Endodermal cell (in vitro differentiated cells): Measurements from ENCODE around the gene ROBO1. TPM values are rescaled to one million over a fixed set of nuclear protein-coding genes. Genes with fewer than 3 reads are reported as not detected.

Experiments used
- DNase-seq: peaks from one replicate; pipeline ENCODE4 v3.0.0-alpha.2; 2017
- H3K27ac ChIP-seq: 2 replicates; pipeline ENCODE4 v1.5.1; 2013; ENCODE audit warnings: mild to moderate bottlenecking, low read depth, low read length, moderate library complexity
- H3K27me3 ChIP-seq: 2 replicates; pipeline ENCODE4 v1.6.1; 2013; ENCODE audit warnings: mild to moderate bottlenecking, low read length, moderate library complexity; ENCODE audit not compliant: insufficient read depth, control insufficient read depth, poor library complexity, severe bottlenecking
- H3K36me3 ChIP-seq: 2 replicates; pipeline ENCODE4 v1.7.0; 2013; ENCODE audit warnings: mild to moderate bottlenecking, low read length, moderate library complexity; ENCODE audit not compliant: control insufficient read depth, insufficient read depth
- H3K4me1 ChIP-seq: one replicate; pipeline ENCODE4 v1.7.0; 2013; ENCODE audit warnings: low read length; ENCODE audit not compliant: control insufficient read depth, insufficient read depth
- H3K4me3 ChIP-seq: 2 replicates; pipeline ENCODE4 v1.5.1; 2013; ENCODE audit warnings: mild to moderate bottlenecking, low read length, moderate library complexity
- H3K9ac ChIP-seq: 2 replicates; pipeline ENCODE4 v1.6.1; 2013; ENCODE audit warnings: mild to moderate bottlenecking, low read length, moderate library complexity; ENCODE audit not compliant: poor library complexity, severe bottlenecking; ENCODE audit errors: extremely low read depth
- H3K9me3 ChIP-seq: 2 replicates; pipeline ENCODE4 v1.6.1; 2013; ENCODE audit warnings: mild to moderate bottlenecking, low read length, moderate library complexity; ENCODE audit not compliant: control insufficient read depth
- H3K27ac Mint-ChIP-seq: 2 replicates; pipeline ENCODE4 v1.8.0; 2020; ENCODE audit warnings: mixed read lengths
- H3K27me3 Mint-ChIP-seq: 2 replicates; pipeline ENCODE4 v1.8.0; 2021; ENCODE audit warnings: mild to moderate bottlenecking, mixed read lengths; ENCODE audit not compliant: insufficient read depth
- H3K36me3 Mint-ChIP-seq: 2 replicates; pipeline ENCODE4 v1.8.0; 2020; ENCODE audit warnings: low read depth, mixed read lengths
- H3K4me1 Mint-ChIP-seq: 2 replicates; pipeline ENCODE4 v1.8.0; 2020; ENCODE audit warnings: mixed read lengths
- H3K4me3 Mint-ChIP-seq: 2 replicates; pipeline ENCODE4 v1.8.0; 2020; ENCODE audit warnings: mild to moderate bottlenecking, moderate library complexity, mixed read lengths
- H3K9me3 Mint-ChIP-seq: 2 replicates; pipeline ENCODE4 v1.8.0; 2020; ENCODE audit warnings: mild to moderate bottlenecking, mixed read lengths
- WGBS, 2 experiments: methylation state at CpG; one replicate each; pipeline versions ENCODE4 v1.1.5 to v1.1.7; 2013; ENCODE audit warnings: missing lambda C conversion rate in 2 of 2, mixed read lengths in 1 of 2; ENCODE audit not compliant: insufficient coverage in 1 of 2, insufficient read length in 1 of 2; 5-methylcytosine and 5-hydroxymethylcytosine counted together
- total RNA-seq, 2 donors: library from RNA; stranded (reverse); fragmentation: NEBNext Ultra II Directional in 1 of 2; extraction: Animal tissue kit (Norgen Biotek cat#: 25700) in 1 of 2; gene quantifications; 2 replicates in 1 of 2; 3 replicates in 1 of 2; pipeline ENCODE4 v1.2.1, GENCODE V29; 2021
- TF ChIP-seq, protein P1 (sequence below): fragments of 200-600 bp; sonication (generic); conservative IDR thresholded peaks from 2 replicates; pipeline ENCODE4 v1.5.0; 2021; ENCODE audit warnings: antibody characterized with exemption, mild to moderate bottlenecking

ROBO1 gene
- total RNA-seq, 2 donors from 2014 or later: 74.8 to 75.9 TPM

- WGBS, 2 experiments: 93 to 98% methylated on average over 6 of the region's 6 CpGs
- DNase-seq: no peak
- peaks cover 34% of the 10 kb centered on the region for H3K36me3 Mint-ChIP-seq
- Histone ChIP-seq H3K9ac (no peak overlapping the region), H3K4me3 (no peak overlapping the region), H3K9me3 (no peaks in the 10 kb centered on the region), H3K36me3 (peaks cover 4% of the 10 kb centered on the region), H3K4me1 (no peaks in the 10 kb centered on the region), H3K27ac (no peak overlapping the region), H3K27me3 (no peaks in the 10 kb centered on the region)
- H3K4me1 Mint-ChIP-seq: no peaks in the 10 kb centered on the region
- no peak overlapping the region for H3K4me3 Mint-ChIP-seq
- TF ChIP-seq, protein P1, sequence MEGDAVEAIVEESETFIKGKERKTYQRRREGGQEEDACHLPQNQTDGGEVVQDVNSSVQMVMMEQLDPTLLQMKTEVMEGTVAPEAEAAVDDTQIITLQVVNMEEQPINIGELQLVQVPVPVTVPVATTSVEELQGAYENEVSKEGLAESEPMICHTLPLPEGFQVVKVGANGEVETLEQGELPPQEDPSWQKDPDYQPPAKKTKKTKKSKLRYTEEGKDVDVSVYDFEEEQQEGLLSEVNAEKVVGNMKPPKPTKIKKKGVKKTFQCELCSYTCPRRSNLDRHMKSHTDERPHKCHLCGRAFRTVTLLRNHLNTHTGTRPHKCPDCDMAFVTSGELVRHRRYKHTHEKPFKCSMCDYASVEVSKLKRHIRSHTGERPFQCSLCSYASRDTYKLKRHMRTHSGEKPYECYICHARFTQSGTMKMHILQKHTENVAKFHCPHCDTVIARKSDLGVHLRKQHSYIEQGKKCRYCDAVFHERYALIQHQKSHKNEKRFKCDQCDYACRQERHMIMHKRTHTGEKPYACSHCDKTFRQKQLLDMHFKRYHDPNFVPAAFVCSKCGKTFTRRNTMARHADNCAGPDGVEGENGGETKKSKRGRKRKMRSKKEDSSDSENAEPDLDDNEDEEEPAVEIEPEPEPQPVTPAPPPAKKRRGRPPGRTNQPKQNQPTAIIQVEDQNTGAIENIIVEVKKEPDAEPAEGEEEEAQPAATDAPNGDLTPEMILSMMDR: no peak
- no peaks in the 10 kb centered on the region for H3K27me3 Mint-ChIP-seq
- H3K27ac Mint-ChIP-seq: no peak overlapping the region
- H3K9me3 Mint-ChIP-seq: no peaks in the 10 kb centered on the region
These were observed 1138.3 kb downstream of the ROBO1 start for GRCh38 chr3:78629544-78629943.

- no peak for DNase-seq
- TF ChIP-seq, protein P1: no peak
- H3K4me3 ChIP-seq: no peak overlapping the region
- Mint-ChIP-seq H3K27ac (no peak overlapping the region), H3K27me3 (no peaks in the 10 kb centered on the region), H3K4me3 (no peak overlapping the region), H3K9me3 (no peaks in the 10 kb centered on the region), H3K36me3 (peaks cover 15% of the 10 kb centered on the region), H3K4me1 (no peaks in the 10 kb centered on the region)
- H3K9ac ChIP-seq: no peak overlapping the region
- no peaks in the 10 kb centered on the region for H3K27me3 ChIP-seq
- H3K4me1 ChIP-seq: no peaks in the 10 kb centered on the region
- no peak overlapping the region for H3K27ac ChIP-seq
- WGBS, 2 experiments: 100% methylated on average over 3 of the region's 3 CpGs; no CpG with 5 or more reads in 1 of the 2 experiments
- no peaks in the 10 kb centered on the region for H3K9me3 ChIP-seq
- peaks cover 3% of the 10 kb centered on the region for H3K36me3 ChIP-seq
These were observed 1146.6 kb downstream of the ROBO1 start for GRCh38 chr3:78621061-78621716.

- H3K27me3 Mint-ChIP-seq: no peaks in the 10 kb centered on the region
- Histone ChIP-seq H3K9ac (no peak overlapping the region), H3K4me3 (no peak overlapping the region), H3K4me1 (no peaks in the 10 kb centered on the region), H3K27me3 (no peaks in the 10 kb centered on the region), H3K36me3 (peaks cover 3% of the 10 kb centered on the region), H3K27ac (no peak overlapping the region), H3K9me3 (no peaks in the 10 kb centered on the region)
- H3K9me3 Mint-ChIP-seq: no peaks in the 10 kb centered on the region
- peak overlapping the region; percentile 68 for H3K27ac Mint-ChIP-seq
- peaks cover 23% of the 10 kb centered on the region for H3K36me3 Mint-ChIP-seq
- no peak for DNase-seq
- H3K4me1 Mint-ChIP-seq: no peaks in the 10 kb centered on the region
- 85 to 90% methylated on average over 5 to 12 of the region's 12 CpGs for WGBS, 2 experiments
- TF ChIP-seq, protein P1: no peak
- H3K4me3 Mint-ChIP-seq: no peak overlapping the region
These were observed 1153.3 kb downstream of the ROBO1 start for GRCh38 chr3:78614486-78614885.
